HCT116 (cell line): ENCODE results near the gene GMDS.

ENCODE experiments used
- CBX3 ChIP-seq: IDR thresholded peaks from 2 replicates; pipeline ENCODE4 v1.6.1; 2012; ENCODE audit warnings: low read depth
- ELF1 ChIP-seq: IDR thresholded peaks from 2 replicates; pipeline ENCODE4 v1.6.1; 2012; ENCODE audit warnings: low read depth, borderline replicate concordance
- POLR2A ChIP-seq: IDR thresholded peaks from 2 replicates; pipeline ENCODE4 v1.7.0; 2011; ENCODE audit warnings: borderline replicate concordance; ENCODE audit not compliant: insufficient read depth, insufficient read length; ENCODE audit errors: extremely low read depth
- POLR2AphosphoS5 ChIP-seq: IDR thresholded peaks from 2 replicates; pipeline ENCODE4 v1.6.1; 2011; ENCODE audit warnings: mild to moderate bottlenecking, low read depth, low read length, moderate library complexity
- SRF ChIP-seq: IDR thresholded peaks from 2 replicates; pipeline ENCODE4 v1.6.1; 2012; ENCODE audit warnings: low read depth
- TCF7L2 ChIP-seq: IDR thresholded peaks from 2 replicates; pipeline ENCODE4 v1.7.0; 2011; ENCODE audit warnings: borderline replicate concordance, inconsistent platforms; ENCODE audit not compliant: insufficient read depth, insufficient read length; ENCODE audit errors: extremely low read depth
- YY1 ChIP-seq: IDR thresholded peaks from 2 replicates; pipeline ENCODE4 v1.6.1; 2011; ENCODE audit warnings: low read length, low read depth, moderate library complexity, mild to moderate bottlenecking; ENCODE audit not compliant: insufficient replicate concordance; ENCODE audit errors: extremely low read depth
- TF ChIP-seq, protein P1 (sequence below), 3 experiments: fragments of 200-600 bp in 1 of 3; sonication (generic) in 1 of 3; IDR thresholded peaks in 2 of 3; conservative IDR thresholded peaks in 1 of 3; 2 replicates each; pipeline ENCODE4 v1.5.1; 2012 to 2017; ENCODE audit warnings: low read depth in 2 of 3, low read length in 2 of 3, antibody characterized with exemption in 1 of 3, borderline replicate concordance in 1 of 3, control low read depth in 1 of 3, mild to moderate bottlenecking in 1 of 3, mixed read lengths in 1 of 3, mixed run types in 1 of 3, moderate library complexity in 1 of 3; ENCODE audit not compliant: insufficient read depth in 1 of 3
- TF ChIP-seq, protein P2 (sequence below): IDR thresholded peaks from 2 replicates; pipeline ENCODE4 v1.6.1; 2012

DNA sequence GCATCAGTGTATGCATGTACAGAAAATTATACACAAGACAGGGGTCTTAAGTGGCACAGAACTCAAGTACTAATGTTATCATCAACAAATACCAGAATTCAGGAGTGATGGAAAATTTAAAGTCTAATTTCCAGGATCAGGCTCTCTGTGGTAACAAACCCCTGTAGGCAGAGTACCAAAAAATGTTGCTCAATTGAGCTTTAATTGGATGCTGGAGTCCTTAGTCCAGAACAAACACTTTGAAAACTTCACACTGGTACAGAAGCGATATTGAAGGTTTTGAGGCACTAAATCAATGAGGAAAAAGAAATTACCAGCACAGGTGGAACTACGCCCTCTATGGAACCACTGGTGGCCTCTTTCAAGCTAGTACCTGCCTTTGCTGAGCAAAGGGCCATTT, 522.6 kb downstream of the GMDS start:
- TF ChIP-seq, protein P1, sequence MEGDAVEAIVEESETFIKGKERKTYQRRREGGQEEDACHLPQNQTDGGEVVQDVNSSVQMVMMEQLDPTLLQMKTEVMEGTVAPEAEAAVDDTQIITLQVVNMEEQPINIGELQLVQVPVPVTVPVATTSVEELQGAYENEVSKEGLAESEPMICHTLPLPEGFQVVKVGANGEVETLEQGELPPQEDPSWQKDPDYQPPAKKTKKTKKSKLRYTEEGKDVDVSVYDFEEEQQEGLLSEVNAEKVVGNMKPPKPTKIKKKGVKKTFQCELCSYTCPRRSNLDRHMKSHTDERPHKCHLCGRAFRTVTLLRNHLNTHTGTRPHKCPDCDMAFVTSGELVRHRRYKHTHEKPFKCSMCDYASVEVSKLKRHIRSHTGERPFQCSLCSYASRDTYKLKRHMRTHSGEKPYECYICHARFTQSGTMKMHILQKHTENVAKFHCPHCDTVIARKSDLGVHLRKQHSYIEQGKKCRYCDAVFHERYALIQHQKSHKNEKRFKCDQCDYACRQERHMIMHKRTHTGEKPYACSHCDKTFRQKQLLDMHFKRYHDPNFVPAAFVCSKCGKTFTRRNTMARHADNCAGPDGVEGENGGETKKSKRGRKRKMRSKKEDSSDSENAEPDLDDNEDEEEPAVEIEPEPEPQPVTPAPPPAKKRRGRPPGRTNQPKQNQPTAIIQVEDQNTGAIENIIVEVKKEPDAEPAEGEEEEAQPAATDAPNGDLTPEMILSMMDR (IDR thresholded peaks at IDR 0.05 in 2 of 3, conservative IDR thresholded peaks at IDR 0.05 in 1 of 3; ENCODE audit: borderline replicate concordance in 1 of 3, insufficient read depth in 1 of 3, low read depth in 2 of 3, low read length in 2 of 3) = no peak
- TF ChIP-seq POLR2A (no peak), CBX3 (no peak), POLR2AphosphoS5 (no peak), SRF (no peak), TCF7L2 (no peak), YY1 (no peak), ELF1 (no peak)
- TF ChIP-seq, protein P2, sequence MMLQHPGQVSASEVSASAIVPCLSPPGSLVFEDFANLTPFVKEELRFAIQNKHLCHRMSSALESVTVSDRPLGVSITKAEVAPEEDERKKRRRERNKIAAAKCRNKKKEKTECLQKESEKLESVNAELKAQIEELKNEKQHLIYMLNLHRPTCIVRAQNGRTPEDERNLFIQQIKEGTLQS = no peak
